GM20431 (cell line): Measurements from ENCODE around the gene MYO7B.

ENCODE experiments used
- in situ Hi-C: fragments of 300-500 bp; cut with MseI, MboI; formaldehyde crosslinking; loops from one replicate; pipeline ENCODE4 v1.15.0; 2020; ENCODE audit warnings: low sequenced_read_pairs; ENCODE audit not compliant: unreplicated experiment

MYO7B gene

DNA sequence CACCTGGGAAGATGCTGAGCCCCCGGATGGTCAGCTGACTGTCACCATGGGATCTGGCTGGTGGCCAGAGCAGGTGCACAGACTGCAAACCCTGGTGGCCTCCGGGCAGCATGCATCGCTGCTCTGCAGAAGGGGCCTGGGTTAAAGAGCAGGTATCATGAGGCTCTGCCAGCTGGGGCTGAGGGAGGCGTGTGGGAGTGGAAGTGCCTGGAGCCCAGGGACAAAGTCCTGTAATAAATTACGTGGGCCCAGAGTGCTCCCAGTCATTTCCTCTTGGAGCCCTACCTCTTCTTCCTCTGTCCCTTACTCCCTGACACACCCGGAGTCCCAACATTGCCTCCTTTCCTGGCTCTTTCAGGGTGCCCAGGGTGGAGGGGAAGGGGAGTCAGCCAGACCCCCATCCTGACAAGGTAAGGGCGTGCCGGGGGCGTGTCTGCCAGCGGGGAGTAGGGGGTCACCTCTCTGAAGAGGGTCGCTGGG is at the start of gene MYO7B:
TSS of gene MYO7B (plus strand) at position 262 of the 480 bp plus-strand sequence. CDS start 24,040 bp downstream, outside the sequence.
- in situ Hi-C loops = no loop called here

DNA sequence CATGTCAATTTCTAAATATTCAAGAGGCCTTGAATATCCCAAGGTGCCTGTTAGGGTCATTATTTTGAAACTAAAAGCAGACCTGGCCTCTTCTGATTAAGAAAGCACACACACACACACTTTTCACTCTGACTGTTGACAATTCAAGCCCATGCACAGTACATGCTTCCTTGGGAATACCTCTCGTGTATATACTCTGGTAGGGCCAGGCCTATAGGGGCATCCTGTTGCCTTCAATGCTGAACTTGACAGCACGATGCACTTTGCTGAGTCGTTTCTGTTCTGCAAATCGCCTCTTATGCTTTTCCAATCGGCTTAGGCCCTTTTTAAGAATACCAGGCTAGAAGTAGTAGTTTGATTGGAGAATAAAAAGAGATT is 49.8 kb upstream of the MYO7B start:
- in situ Hi-C loops = no loop called here

DNA sequence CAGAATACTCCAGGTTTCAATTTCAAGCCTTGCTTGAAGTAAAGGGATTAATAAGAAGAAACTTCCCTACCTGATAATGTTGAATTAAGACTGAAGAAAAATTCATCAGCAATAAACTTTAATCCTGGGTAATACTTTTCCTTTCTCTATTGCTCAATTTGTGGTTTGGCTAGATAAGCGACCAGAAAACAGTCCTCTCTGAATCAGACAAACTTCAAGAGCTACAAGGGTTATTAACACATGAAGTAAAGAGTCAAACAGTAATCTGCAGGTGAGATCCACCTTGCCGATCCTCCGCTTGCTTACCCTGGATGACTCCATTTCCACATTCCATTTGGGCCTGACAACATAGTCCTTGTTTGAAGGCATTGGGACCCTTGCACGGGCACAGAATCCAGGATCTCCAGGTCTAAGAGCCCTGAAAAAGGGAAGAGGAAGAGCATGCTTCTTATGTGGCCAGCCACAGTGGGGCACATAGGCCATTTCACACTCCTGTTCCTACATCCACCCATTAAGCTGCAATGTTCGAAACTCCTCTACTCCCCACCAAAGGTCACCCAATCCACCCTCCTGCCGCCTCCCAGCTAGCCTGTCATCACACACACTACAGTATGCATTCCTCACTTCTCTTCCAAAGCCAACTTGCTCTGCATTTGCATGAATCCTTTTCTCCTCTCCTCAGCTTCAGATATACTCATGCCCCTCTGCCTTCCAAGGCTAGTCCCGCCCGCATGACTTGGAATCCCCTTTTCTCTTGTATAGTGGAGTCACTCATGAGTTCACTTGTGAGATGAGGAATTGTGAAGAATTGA is 49.0 kb upstream of the MYO7B start:
- in situ Hi-C loops = no loop called here

- in situ Hi-C loops = no loop called here
These were observed 45.2 kb upstream of the MYO7B start for GRCh38 chr2:127490283-127490682.

DNA sequence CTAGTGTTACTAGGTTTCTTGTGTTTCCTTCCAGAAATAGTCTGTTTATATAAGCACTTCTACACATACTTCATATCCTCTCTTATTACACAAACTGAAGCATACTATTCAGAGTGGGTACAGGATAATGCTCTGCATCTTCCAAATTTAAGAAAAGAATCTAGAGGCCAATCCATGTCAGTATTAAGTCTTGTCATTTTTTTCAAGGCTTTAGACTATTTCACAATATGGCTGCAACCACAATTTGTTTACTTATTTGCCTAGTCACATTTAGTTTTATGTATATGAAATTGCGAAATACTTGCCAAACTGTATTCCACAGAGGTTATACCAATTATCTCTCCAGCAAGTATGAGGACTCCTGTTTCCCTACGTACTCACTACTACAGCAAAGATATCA is 37.1 kb upstream of the MYO7B start:
- in situ Hi-C loops = no loop called here

GRCh38 chr2:127503491-127503890 is 32.0 kb upstream of the MYO7B start:
- in situ Hi-C loops = no loop called here

DNA sequence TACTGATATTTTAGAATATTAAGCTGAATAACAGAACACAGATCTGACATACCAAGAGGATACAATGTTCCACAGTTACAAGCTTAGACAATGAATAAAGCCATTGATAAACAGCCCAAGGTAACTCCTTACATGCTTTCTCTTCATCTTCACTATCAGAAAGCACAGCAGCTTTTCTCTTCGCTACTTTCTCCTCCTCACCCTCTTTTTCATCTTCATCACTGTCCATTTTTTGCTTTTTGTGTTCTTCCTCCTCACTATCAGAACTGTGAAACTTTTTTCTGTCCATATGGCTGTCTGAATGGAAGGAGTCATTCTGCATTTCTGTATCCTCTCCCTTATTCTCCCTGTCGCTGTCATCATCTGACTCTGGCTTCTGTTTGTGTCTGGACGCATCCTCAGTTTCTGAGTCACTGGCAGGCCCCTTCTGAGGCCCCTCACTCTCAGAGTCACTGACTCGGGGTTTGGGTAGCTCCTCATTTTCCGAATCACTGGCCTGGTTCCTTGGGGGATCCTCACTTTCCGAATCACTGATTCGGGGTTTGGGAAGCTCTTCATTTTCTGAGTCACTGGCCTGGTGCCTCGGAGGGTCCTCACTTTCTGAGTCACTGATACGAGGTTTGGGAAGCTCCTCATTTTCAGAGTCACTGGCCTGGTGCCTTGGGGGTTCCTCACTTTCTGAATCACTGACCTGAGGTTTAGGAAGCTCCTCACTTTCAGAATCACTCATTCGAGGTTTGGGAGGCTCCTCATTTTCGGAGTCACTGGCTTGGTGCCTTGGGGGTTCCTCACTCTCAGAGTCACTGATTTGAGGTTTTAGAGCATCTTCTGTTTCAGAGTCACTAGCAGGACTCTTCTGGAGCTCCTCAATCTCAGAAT is 30.7 kb upstream of the MYO7B start:
- in situ Hi-C loops = no loop called here

DNA sequence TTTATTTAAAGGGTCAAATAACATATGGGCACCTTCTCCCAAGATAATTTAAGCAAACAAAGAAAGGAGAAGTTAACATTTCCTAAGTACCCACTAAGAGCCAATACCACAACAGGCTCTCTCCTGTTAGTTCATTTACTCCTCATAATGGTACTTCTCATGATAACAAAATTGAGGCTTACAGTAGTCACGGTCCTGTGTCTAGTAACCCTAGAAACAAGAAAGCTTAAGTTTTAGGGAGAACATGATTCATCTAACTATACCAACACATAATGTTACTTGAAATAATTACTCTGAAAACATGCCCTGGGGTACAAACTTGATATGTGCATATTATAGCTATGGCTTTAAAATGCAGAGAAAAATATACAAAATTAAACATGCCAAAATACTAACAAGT is 29.0 kb upstream of the MYO7B start:
- in situ Hi-C loops = no loop called here

DNA sequence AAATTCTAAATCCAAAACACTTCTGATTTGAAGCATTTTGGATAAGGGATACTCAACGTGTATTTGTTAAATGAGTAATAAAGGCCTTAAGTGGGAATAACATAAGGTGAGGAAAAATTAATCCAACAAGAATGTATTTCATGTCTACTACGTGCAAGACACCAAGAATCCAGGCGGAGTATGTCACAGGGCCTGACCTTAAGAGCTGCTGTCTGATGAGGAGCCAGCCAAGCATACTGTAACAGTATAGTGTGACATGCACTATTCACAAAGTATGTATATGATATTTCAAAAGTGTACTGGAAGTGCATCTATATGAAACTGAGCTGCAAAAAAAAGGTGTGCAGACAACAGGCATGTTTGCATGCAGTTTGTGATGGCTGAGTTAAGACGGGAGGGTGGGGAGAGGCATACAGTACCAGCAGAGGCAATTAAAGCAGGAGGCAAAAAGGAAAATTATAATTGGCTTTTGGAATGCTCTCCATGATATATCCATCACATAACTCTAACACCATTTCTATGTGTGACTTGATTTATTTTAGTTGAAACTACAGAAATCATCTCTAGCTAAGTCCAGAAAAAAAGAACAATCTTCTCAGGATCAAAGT is 27.4 kb upstream of the MYO7B start:
- in situ Hi-C loops = no loop called here

GRCh38 chr2:127508631-127509034 is 26.9 kb upstream of the MYO7B start:
- in situ Hi-C loops = no loop called here

GRCh38 chr2:127510073-127510472 is 25.4 kb upstream of the MYO7B start:
- in situ Hi-C loops = no loop called here

DNA sequence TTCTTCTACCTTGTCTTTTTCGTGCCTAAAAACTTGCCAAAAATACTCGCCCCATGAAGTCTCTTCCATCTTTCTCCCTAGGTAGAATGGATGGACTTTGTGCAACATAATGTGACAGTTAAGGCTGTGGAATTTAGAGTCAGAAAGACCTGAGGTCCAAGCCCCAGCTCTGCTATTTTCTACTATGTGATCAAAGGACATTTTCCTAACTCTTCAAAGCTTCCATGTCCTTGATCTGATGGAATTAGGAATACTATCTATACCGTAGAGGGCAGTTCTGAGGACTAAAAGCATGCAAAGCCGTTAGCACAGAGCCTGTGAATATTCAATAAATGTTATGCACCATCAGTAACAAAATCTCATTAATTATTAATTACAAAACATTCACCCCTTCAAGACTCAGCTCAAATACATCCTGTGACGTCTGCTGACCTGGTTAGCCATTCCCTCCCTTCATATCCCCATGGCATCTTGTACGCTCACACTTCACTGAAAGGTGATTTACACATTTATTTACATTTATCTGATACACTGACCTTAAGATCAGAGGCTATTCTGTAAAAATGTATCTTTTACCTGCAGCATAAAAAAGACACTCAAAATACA is 24.3 kb upstream of the MYO7B start:
- in situ Hi-C loops = no loop called here

GRCh38 chr2:127511917-127512316 is 23.6 kb upstream of the MYO7B start:
- in situ Hi-C loops = no loop called here

DNA sequence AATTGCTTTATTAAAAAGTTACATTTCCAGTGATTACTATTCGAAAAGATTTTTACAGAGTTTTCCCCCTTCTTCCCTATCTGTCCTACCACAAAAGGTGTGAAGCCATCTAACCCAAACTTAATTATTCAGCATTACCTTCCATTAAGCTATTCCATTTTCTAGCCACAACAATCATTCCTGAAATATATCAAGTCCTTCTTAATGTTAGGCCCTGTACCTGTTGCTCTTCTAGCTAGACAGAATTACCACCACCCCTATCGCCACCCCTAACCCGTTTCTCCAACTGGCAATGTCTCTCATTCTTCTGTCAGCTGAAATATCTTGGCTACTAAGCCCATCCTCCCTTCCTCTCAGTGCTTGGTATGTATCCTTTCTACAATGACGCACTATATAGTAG is 23.1 kb upstream of the MYO7B start:
- in situ Hi-C loops = no loop called here

GRCh38 chr2:127514076-127514475 is 21.4 kb upstream of the MYO7B start:
- in situ Hi-C loops = no loop called here

- in situ Hi-C loops = no loop called here
These were observed 21.0 kb upstream of the MYO7B start for GRCh38 chr2:127514485-127514884.

GRCh38 chr2:127515383-127515915 is 20.0 kb upstream of the MYO7B start:
- in situ Hi-C loops = no loop called here

DNA sequence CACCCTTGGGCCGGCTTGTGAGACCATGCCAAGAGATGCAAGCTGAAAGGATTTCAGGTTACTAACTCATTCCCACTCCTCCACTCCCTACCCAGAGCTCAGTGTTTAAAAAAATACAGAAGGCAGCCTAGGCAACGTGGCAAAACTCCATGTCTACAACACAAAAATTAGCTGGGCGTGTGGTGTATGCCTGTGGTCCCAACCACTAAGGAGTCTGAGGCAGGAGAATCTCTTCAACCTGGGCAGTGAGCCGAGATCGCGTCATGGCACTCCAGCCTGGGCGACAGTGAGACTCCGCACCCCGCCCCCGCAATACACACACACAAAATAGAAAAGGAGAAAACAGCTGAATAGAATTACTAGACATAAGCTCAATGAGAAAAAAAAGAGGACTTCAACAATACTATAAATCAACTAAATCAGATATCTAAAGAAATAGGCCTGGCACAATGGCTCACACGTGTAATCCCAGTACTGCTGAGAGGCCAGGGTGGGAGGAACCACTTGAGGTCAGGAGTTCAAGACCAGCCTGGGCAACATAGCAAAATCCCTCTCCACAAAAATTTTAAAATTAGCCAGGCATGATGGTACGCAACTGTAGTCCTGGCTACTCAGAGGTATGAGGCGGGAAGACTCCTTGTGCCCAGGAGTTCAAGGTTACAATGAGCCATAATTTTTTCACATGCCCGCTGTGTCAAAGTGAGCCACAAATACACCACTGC is 19.3 kb upstream of the MYO7B start:
- in situ Hi-C loops = no loop called here

DNA sequence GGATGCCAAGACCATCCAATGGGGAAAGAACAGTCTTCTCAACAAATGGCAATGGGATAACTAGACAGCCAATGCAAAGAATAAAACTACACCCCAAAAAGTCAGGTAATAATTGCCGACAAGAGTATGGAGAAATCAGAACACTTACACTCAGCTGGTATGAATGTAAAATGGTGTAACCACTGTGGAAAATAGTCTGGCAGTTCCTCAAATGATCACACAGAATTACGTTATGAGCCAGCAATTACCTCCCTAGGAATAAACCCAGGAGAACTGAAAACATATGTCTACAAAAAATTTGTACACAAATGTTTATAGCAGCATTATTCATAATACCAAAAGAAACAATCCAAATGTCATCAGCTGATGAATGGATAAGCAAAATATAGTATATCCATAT is 18.0 kb upstream of the MYO7B start:
- in situ Hi-C loops = no loop called here
